HG03135 (cell line): Measurements from ENCODE around the gene NTM.

Source experiments
- ATAC-seq: cut with Tn5 transposase; IDR thresholded peaks from one replicate; pipeline ENCODE4 v1.9.1; 2021; ENCODE audit warnings: mild to moderate bottlenecking, moderate library complexity; ENCODE audit not compliant: unreplicated experiment

NTM gene

GRCh38 chr11:131928992-131929391 is 558.6 kb downstream of the NTM start:
- no peak for ATAC-seq

DNA sequence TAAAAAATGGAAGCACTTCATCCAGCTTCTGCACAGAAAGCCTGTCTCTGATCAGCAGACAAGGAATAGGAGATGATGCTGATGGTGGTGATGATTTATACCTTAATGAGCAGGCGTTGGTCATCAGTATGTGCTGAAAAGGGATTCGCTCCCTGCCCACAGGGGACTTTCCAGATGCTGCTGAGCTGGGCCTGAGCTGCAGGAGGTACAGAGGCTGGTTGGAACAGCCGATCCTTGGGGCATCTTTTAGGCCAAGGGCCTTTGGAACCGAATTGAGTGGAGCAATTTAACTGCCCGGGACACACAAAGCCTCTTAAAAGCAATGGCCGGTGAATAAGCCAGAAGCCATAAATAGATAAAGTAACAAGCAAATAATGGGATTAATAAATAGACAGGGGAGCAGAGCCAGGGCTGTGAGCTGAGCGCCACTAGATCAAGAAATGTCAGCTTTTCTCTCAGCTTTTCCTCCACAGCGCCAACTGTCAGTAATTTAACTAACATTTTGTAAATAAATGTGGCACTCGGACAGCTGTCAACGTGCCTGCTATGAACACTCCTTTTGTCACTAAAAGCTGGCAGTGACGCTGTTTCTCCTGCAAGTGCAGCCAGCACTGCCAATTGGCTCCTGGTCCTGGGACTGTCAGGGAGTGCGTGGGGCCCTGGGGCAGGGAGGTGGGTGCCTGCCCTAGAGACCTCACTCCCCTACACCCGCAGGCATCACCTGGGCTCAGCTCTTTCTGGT is 562.3 kb downstream of the NTM start:
- no peak for ATAC-seq

- ATAC-seq = no peak
Observed at GRCh38 chr11:131934006-131934405, 563.6 kb downstream of the NTM start.

- ATAC-seq = no peak
Observed at GRCh38 chr11:131938351-131938751, 567.9 kb downstream of the NTM start.

DNA sequence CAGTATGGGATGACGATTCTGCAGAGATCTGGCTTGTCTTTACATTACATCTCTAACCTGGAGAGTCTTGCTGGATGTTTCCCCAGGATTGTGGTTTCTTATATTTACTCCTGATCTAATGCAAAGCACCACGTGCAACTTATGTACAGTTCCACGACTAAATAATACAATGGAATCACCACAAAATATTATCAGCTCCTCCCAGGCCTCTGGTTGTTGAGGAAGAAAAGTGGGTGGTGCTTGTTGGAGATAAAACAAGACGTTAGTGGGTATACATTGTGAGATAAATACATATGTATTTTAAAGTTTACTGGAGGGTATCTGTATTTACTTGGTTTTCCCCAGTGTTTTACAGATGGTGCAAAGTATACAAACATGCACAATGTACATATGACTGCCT is 569.7 kb downstream of the NTM start:
- no peak for ATAC-seq

DNA sequence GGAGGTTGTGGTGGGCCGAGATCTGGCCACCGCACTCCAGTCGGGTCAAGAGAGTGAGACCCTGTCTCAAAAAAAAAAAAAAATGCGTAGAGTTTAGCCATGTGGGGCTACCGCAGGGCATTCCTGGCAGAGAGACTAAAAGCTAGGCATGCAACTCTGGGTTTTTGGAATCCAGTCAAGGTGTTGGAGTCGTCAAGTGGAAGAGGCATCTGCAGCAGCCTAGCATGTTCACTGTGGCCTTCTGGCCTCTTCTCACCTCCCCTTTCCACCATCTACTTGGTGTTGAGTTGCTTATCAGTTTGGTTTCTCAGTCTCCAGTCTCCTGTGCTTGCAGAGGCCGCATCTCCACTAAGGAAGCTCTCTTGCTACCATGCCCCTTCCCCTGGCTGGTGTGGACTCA is 572.5 kb downstream of the NTM start:
- no peak for ATAC-seq

GRCh38 chr11:131943295-131943694 is 572.9 kb downstream of the NTM start:
- no peak for ATAC-seq

- no peak for ATAC-seq
Observed at GRCh38 chr11:131944736-131945135, 574.3 kb downstream of the NTM start.

- no peak for ATAC-seq
Observed at GRCh38 chr11:131945706-131946105, 575.3 kb downstream of the NTM start.

DNA sequence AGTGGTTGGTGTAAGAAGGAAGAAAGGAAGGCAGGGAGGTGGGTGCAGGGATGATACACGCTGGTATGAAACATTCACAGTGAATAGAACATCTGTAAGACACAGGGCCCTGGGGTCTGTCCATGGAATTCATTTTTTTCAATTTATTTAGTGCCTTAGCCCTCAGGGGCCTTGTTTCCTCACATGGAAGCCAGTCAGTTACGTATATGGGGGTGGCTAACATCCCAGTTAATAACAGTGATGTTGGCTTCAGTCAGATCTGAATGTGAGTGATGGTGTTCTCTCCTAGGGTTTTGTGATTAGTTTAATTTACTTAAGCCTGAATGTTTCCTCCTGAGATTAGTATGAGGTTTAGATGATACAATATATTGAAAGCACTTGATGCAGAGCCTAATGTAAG is 577.1 kb downstream of the NTM start:
- ATAC-seq = no peak

GRCh38 chr11:131951121-131951520 is 580.7 kb downstream of the NTM start:
- no peak for ATAC-seq

- no peak for ATAC-seq
Observed at GRCh38 chr11:131954146-131954545, 583.7 kb downstream of the NTM start.

- ATAC-seq = no peak
Observed at GRCh38 chr11:131955904-131956303, 585.5 kb downstream of the NTM start.

- ATAC-seq = no peak
Observed at GRCh38 chr11:131957201-131957600, 586.8 kb downstream of the NTM start.

DNA sequence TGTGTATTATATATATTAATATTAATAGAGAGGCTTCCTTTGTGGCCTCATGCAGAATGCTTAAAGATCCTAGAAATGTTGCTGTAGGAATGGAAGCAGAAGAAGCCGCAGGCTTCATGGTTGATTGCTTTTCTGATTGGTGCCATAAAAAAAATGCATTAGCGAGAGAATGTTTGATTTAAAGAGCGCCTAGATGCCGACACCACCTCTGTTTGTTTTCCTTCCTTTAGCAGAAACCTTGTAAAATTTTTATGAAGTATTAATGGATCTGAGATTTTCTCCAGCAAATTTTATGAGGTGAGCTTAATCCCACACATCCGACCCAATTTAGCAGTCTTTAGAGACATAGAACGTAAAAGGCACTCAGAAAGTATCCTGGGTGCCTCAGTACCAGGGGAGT is 587.5 kb downstream of the NTM start:
- ATAC-seq = no peak

GRCh38 chr11:131962818-131963217 is 592.4 kb downstream of the NTM start:
- no peak for ATAC-seq

DNA sequence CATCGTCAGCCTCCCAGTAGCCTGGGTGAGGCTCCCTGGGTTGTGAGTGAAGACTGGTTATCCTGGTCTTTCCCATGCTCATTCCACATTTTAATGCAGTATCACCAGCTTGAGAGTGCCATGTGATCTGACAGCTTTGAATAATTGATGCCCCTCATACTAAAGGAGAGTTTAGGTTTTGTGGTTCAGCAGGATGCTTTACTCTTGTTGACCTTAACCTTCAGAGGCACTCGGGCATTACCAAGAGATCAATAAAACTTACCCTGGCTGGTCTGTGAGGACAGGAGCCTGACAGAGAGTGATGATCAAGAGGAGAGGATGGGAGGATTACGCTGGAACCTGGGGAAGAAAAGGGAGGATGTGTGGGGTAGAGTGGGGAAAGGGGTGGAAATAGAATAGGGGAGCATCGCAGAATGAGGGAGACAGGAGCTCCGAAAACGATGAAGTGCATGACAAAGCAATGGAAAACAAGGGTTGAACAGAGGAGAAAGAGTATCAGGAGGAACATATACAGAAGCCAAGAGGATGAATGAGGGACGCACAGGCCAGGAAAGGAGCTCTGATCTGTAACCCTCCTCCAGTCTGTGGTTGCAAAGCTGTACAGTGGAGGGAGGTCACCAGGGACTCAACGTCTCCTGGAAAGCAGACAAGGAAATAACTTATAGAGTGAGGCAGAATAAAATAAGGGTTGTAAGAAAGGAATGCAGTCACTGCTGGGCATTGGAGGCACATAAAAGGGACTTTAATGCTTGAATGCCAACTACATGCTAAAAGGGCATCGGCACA is 594.5 kb downstream of the NTM start:
- no peak for ATAC-seq

DNA sequence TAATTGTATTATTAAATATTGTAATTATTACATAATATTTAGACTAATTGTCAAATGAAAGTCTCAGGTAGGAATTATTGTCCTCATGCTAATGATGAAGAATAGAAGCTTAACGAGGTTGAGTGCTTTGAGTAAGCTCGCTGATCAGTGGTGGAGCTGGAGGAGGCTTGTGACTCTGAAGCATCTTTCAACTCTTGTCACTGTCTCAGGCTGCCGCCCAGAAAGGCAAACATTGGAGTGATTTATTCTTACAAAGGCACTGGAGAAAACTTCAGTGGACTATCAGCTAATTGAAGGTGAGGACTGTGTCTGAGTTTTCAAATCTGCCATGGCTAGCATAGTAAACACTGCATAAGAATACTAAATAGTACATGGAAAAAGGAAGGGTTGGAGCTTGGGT is 595.1 kb downstream of the NTM start:
- ATAC-seq = no peak

DNA sequence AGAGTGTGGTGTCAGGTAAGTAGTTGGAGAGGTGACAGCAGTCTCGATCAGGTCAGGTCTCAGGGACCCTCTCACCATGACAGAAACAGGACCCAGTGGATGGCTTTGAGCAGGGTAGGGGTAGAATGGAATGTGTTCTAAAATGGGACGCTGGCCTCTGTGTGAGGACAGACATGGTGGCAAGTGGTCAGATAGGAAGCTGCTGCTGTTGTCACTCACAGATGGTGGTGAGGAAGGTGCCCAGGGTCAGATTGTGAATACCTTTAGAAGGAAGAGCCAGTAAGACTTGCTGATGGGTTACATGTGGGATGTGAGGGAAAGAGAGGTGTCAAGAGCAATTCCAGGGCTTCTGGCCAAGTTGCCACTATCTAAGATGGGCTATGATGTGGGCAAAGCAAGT is 596.3 kb downstream of the NTM start:
- ATAC-seq = no peak

DNA sequence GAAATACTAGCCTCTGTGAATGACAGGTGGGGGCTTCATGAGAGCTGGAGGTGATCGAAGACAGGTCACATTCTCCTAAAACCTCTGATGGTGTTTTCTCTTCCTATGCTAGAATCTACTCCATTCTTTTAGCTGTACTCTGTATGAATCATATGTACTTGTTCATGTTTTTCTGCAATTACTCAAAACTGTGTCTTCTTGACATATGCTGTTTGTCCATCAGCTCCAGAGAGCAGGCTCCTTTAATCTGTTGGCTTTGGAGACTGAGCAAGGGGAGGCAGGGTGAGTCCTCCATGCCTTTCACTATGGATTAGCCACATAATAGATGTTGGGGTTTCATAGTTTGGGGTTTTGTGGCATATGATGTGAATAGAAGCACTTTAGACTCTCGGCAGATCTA is 598.8 kb downstream of the NTM start:
- ATAC-seq = no peak

GRCh38 chr11:131973061-131973460 is 602.6 kb downstream of the NTM start:
- ATAC-seq = no peak

GRCh38 chr11:131975619-131976018 is 605.2 kb downstream of the NTM start:
- no peak for ATAC-seq
